ENCODE results near the gene TPM4.

The TPM4 gene

DNA sequence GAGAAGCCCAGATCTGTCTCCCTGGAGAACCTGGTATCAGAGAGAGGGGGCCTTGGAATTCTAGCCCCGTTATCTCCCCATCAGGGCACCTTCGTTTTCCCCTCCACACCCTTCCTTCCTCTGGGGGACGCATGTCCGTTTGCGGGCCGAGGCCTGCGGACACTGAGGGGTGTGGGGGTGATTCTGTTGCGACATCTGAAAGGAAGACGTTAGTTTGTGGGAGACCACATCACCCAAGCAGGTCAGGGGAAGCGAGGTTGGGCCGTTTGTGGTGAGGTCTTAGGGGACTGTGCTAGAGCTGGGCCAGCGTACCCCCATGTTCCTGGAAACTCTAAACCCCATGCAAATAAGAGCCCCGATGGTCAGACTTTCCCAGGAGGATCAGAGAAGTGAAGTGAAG lies 63.5 kb downstream of the TPM4 start:
- H3K56ac ChIP-seq (ENCODE audit: low read length), result no peak overlapping the region
- no peak overlapping the region for H4K8ac ChIP-seq (ENCODE audit: low read depth, low read length)
- H3K4me3 ChIP-seq (ENCODE audit: low read length), result no peak overlapping the region
- H3K79me1 ChIP-seq (ENCODE audit: low read length), result no peaks in the 10 kb centered on the region
- no peak overlapping the region for H2BK120ac ChIP-seq (ENCODE audit: low read depth, low read length)
- H3K27me3 ChIP-seq (ENCODE audit: insufficient read depth, low read length, poor library complexity), result no peaks in the 10 kb centered on the region
- no peak overlapping the region for H3K27ac ChIP-seq (ENCODE audit: low read depth, low read length)
- no peak overlapping the region for H3K4ac ChIP-seq (ENCODE audit: low read depth, low read length)
- no peak overlapping the region for H3K9ac ChIP-seq (ENCODE audit: low read length)
- H2BK5ac ChIP-seq (ENCODE audit: low read length), result no peak overlapping the region
- H3K4me1 ChIP-seq (ENCODE audit: control insufficient read depth, low read depth, low read length), result no peaks in the 10 kb centered on the region
- no peak for DNase-seq
- H3K4me2 ChIP-seq (ENCODE audit: low read length), result no peak overlapping the region
- H3K36me3 ChIP-seq (ENCODE audit: control insufficient read depth, insufficient read depth, low read length), result no peaks in the 10 kb centered on the region
- H3K18ac ChIP-seq (ENCODE audit: low read length), result no peak overlapping the region
- no peak overlapping the region for H2BK15ac ChIP-seq (replicated peaks; ENCODE audit: low read depth)
- H4K5ac ChIP-seq (ENCODE audit: low read length), result no peak overlapping the region
- WGBS (ENCODE audit: extremely low coverage, insufficient coverage, low lambda C conversion rate), result no CpG with 5 or more reads among the region's 13 CpGs
- no peak overlapping the region for H3K23ac ChIP-seq (ENCODE audit: low read length)
- H2AK5ac ChIP-seq (ENCODE audit: low read length), result no peak overlapping the region
- no peaks in the 10 kb centered on the region for H3K79me2 ChIP-seq (ENCODE audit: control insufficient read depth, insufficient read depth, low read length)

- Histone ChIP-seq H3K79me1 (ENCODE audit: low read length) (no peaks in the 10 kb centered on the region), H3K27ac (ENCODE audit: low read depth, low read length) (no peak overlapping the region), H2BK15ac (replicated peaks; ENCODE audit: low read depth) (no peak overlapping the region), H3K4me1 (ENCODE audit: control insufficient read depth, low read depth, low read length) (no peaks in the 10 kb centered on the region), H2AK5ac (ENCODE audit: low read length) (no peak overlapping the region), H3K4ac (ENCODE audit: low read depth, low read length) (no peak overlapping the region), H2BK5ac (ENCODE audit: low read length) (no peak overlapping the region), H3K4me2 (ENCODE audit: low read length) (no peak overlapping the region), H3K56ac (ENCODE audit: low read length) (no peak overlapping the region), H3K23ac (ENCODE audit: low read length) (no peak overlapping the region), H4K5ac (ENCODE audit: low read length) (no peak overlapping the region), H3K27me3 (ENCODE audit: insufficient read depth, low read length, poor library complexity) (no peaks in the 10 kb centered on the region), H3K18ac (ENCODE audit: low read length) (no peak overlapping the region), H3K79me2 (ENCODE audit: control insufficient read depth, insufficient read depth, low read length) (no peaks in the 10 kb centered on the region), H3K4me3 (ENCODE audit: low read length) (no peak overlapping the region), H3K9ac (ENCODE audit: low read length) (no peak overlapping the region), H3K36me3 (ENCODE audit: control insufficient read depth, insufficient read depth, low read length) (no peaks in the 10 kb centered on the region), H4K8ac (ENCODE audit: low read depth, low read length) (no peak overlapping the region), H2BK120ac (ENCODE audit: low read depth, low read length) (no peak overlapping the region)
- no CpG with 5 or more reads among the region's 4 CpGs for WGBS (ENCODE audit: extremely low coverage, insufficient coverage, low lambda C conversion rate)
- no peak for DNase-seq
Measured at GRCh38 chr19:16141043-16141442, 64.7 kb downstream of the TPM4 start.

DNA sequence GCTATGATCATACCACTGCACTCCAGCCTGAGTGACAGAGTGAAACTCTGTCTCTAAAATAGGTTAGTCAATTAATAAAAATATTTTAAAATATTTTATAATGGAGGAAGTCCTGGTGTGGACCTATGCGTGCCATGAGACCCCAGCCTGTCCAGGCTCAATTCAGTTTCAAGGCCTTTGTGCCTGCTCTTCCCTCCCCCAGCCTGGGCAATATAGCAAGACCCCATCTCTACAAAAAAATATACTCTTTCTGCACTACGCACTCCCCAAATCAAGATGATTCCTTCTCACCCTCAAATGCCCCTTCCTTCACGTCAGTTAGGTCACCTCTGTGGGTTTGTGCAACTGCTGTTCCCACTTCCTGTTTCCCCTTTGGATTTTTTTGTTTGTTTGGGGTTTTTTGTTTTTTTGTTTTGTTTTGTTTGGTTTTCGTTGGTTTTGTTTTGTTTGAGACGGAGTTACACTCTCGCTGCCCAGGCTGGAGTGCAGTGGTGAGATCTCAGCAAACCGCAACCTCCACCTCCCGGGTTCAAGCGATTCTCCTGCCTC lies 65.8 kb downstream of the TPM4 start:
- Histone ChIP-seq H3K27ac (ENCODE audit: low read depth, low read length) (no peak overlapping the region), H3K4me2 (ENCODE audit: low read length) (no peak overlapping the region), H2BK5ac (ENCODE audit: low read length) (no peak overlapping the region), H3K79me1 (ENCODE audit: low read length) (no peaks in the 10 kb centered on the region), H3K18ac (ENCODE audit: low read length) (no peak overlapping the region), H3K36me3 (ENCODE audit: control insufficient read depth, insufficient read depth, low read length) (no peaks in the 10 kb centered on the region), H2AK5ac (ENCODE audit: low read length) (no peak overlapping the region), H3K27me3 (ENCODE audit: insufficient read depth, low read length, poor library complexity) (no peaks in the 10 kb centered on the region), H4K8ac (ENCODE audit: low read depth, low read length) (no peak overlapping the region), H3K79me2 (ENCODE audit: control insufficient read depth, insufficient read depth, low read length) (no peaks in the 10 kb centered on the region), H3K4me3 (ENCODE audit: low read length) (no peak overlapping the region), H3K23ac (ENCODE audit: low read length) (no peak overlapping the region), H2BK15ac (replicated peaks; ENCODE audit: low read depth) (no peak overlapping the region), H3K4me1 (ENCODE audit: control insufficient read depth, low read depth, low read length) (no peaks in the 10 kb centered on the region), H3K4ac (ENCODE audit: low read depth, low read length) (no peak overlapping the region), H2BK120ac (ENCODE audit: low read depth, low read length) (no peak overlapping the region), H4K5ac (ENCODE audit: low read length) (no peak overlapping the region), H3K56ac (ENCODE audit: low read length) (no peak overlapping the region), H3K9ac (ENCODE audit: low read length) (no peak overlapping the region)
- WGBS (ENCODE audit: extremely low coverage, insufficient coverage, low lambda C conversion rate), result no CpG with 5 or more reads among the region's 9 CpGs
- DNase-seq, result no peak

- Histone ChIP-seq H3K9ac (ENCODE audit: low read length) (no peak within 1 kb of the TSS), H3K4me1 (ENCODE audit: control insufficient read depth, low read depth, low read length) (no peaks in the 10 kb centered on the region), H3K23ac (ENCODE audit: low read length) (no peak within 1 kb of the TSS), H3K79me1 (ENCODE audit: low read length) (no peaks in the 10 kb centered on the region), H4K8ac (ENCODE audit: low read depth, low read length) (no peak within 1 kb of the TSS), H3K36me3 (ENCODE audit: control insufficient read depth, insufficient read depth, low read length) (no peaks in the 10 kb centered on the region), H3K4me3 (ENCODE audit: low read length) (no peak within 1 kb of the TSS), H3K4ac (ENCODE audit: low read depth, low read length) (no peak within 1 kb of the TSS), H3K4me2 (ENCODE audit: low read length) (no peak within 1 kb of the TSS), H3K56ac (ENCODE audit: low read length) (peak within 1 kb of the TSS; percentile 42), H2BK15ac (replicated peaks; ENCODE audit: low read depth) (no peak within 1 kb of the TSS), H2BK120ac (ENCODE audit: low read depth, low read length) (no peak within 1 kb of the TSS), H3K27ac (ENCODE audit: low read depth, low read length) (no peak within 1 kb of the TSS), H2BK5ac (ENCODE audit: low read length) (no peak within 1 kb of the TSS), H4K5ac (ENCODE audit: low read length) (no peak within 1 kb of the TSS), H3K79me2 (ENCODE audit: control insufficient read depth, insufficient read depth, low read length) (no peaks in the 10 kb centered on the region), H3K27me3 (ENCODE audit: insufficient read depth, low read length, poor library complexity) (no peaks in the 10 kb centered on the region), H3K18ac (ENCODE audit: low read length) (no peak within 1 kb of the TSS), H2AK5ac (ENCODE audit: low read length) (no peak within 1 kb of the TSS)
- WGBS (ENCODE audit: extremely low coverage, insufficient coverage, low lambda C conversion rate), result no CpG with 5 or more reads among the region's 13 CpGs
- DNase-seq, result peak; percentile 56
Measured at GRCh38 chr19:16143399-16144215, 67.3 kb downstream of the TPM4 start, which contains the start of gene HSH2D. TSS of gene HSH2D (plus strand) at chr19:16143685. CDS start at chr19:16148751, 5,066 bp downstream.

- Histone ChIP-seq H3K36me3 (ENCODE audit: control insufficient read depth, insufficient read depth, low read length) (no peaks in the 10 kb centered on the region), H3K4ac (ENCODE audit: low read depth, low read length) (no peak overlapping the region), H2BK5ac (ENCODE audit: low read length) (no peak overlapping the region), H2BK120ac (ENCODE audit: low read depth, low read length) (no peak overlapping the region), H3K4me2 (ENCODE audit: low read length) (no peak overlapping the region), H3K56ac (ENCODE audit: low read length) (no peak overlapping the region), H2BK15ac (replicated peaks; ENCODE audit: low read depth) (no peak overlapping the region), H4K5ac (ENCODE audit: low read length) (no peak overlapping the region), H3K79me2 (ENCODE audit: control insufficient read depth, insufficient read depth, low read length) (no peaks in the 10 kb centered on the region), H3K27me3 (ENCODE audit: insufficient read depth, low read length, poor library complexity) (no peaks in the 10 kb centered on the region), H3K23ac (ENCODE audit: low read length) (no peak overlapping the region), H3K4me1 (ENCODE audit: control insufficient read depth, low read depth, low read length) (no peaks in the 10 kb centered on the region), H4K8ac (ENCODE audit: low read depth, low read length) (no peak overlapping the region), H3K27ac (ENCODE audit: low read depth, low read length) (no peak overlapping the region), H2AK5ac (ENCODE audit: low read length) (no peak overlapping the region), H3K79me1 (ENCODE audit: low read length) (no peaks in the 10 kb centered on the region), H3K4me3 (ENCODE audit: low read length) (no peak overlapping the region), H3K9ac (ENCODE audit: low read length) (no peak overlapping the region), H3K18ac (ENCODE audit: low read length) (no peak overlapping the region)
- no CpG with 5 or more reads among the region's 1 CpG for WGBS (ENCODE audit: extremely low coverage, insufficient coverage, low lambda C conversion rate)
- DNase-seq, result no peak
Measured at GRCh38 chr19:16144216-16144581, 67.9 kb downstream of the TPM4 start.

Measured in mesendoderm (in vitro differentiated cells).